HepG2 (cell line): Measurements from ENCODE around the gene HLA-F. TPM values are rescaled to one million over a fixed set of nuclear protein-coding genes. Genes with fewer than 3 reads are reported as not detected.
A peak's percentile ranks its signal among the peaks of the same experiment; 100 is the strongest.

Experiments used
- CAMTA2 ChIP-seq: sonication (generic); formaldehyde crosslinking; IDR thresholded peaks from 2 replicates; pipeline ENCODE4 v1.4.0; 2020; ENCODE audit warnings: mild to moderate bottlenecking, missing genetic modification reagents, borderline replicate concordance
- ELF4 ChIP-seq: sonication (generic); formaldehyde crosslinking; IDR thresholded peaks from 2 replicates; pipeline ENCODE4 v1.5.0; 2020; ENCODE audit warnings: missing genetic modification reagents, mild to moderate bottlenecking, moderate library complexity, borderline replicate concordance
- HES4 ChIP-seq: sonication (generic); formaldehyde crosslinking; IDR thresholded peaks from 2 replicates; pipeline ENCODE4 v1.9.0; 2021; ENCODE audit warnings: mild to moderate bottlenecking, missing genetic modification reagents, borderline replicate concordance
- ZNF224 ChIP-seq: sonication (generic); formaldehyde crosslinking; IDR thresholded peaks from 2 replicates; pipeline ENCODE4 v1.5.0; 2020; ENCODE audit warnings: mild to moderate bottlenecking, missing genetic modification reagents
- ZNF3 ChIP-seq: IDR thresholded peaks from 2 replicates; pipeline ENCODE4 v1.7.0; 2017; ENCODE audit warnings: inconsistent platforms
- ZNF414 ChIP-seq: sonication (generic); formaldehyde crosslinking; IDR thresholded peaks from 2 replicates; pipeline ENCODE4 v1.5.0; 2020; ENCODE audit warnings: missing genetic modification reagents
- ZNF724P ChIP-seq: sonication (generic); formaldehyde crosslinking; IDR thresholded peaks from 2 replicates; pipeline ENCODE4 v1.8.0; 2022; ENCODE audit warnings: missing genetic modification reagents, borderline replicate concordance
- ZNF782 ChIP-seq: sonication (generic); formaldehyde crosslinking; IDR thresholded peaks from 2 replicates; pipeline ENCODE4 v1.4.0; 2020; ENCODE audit warnings: missing genetic modification reagents, mild to moderate bottlenecking, borderline replicate concordance
- polyA plus RNA-seq, 8 experiments: library from polyadenylated mRNA; depleted of rRNA in 3 of 8; stranded (reverse) in 7 of 8; unstranded in 1 of 8; fragments of >200 nt; fragmentation: Illumina TruSeq in 4 of 8; extraction: Trizol in 4 of 8; gene quantifications; 2 replicates each; pipeline versions ENCODE4 v1.2.1 to v1.2.3, GENCODE V29; 2011 to 2016; ENCODE audit warnings: low read depth in 4 of 8, missing spikeins in 1 of 8, mixed read lengths in 1 of 8; ENCODE audit not compliant: insufficient read depth in 1 of 8
- total RNA-seq, 5 experiments: library from RNA; depleted of rRNA; stranded (reverse); fragments of >200 nt; fragmentation: Illumina TruSeq; extraction: Trizol; gene quantifications; 2 replicates each; pipeline ENCODE4 v1.2.3, GENCODE V29; 2016; ENCODE audit warnings: low read depth in 1 of 5
- TF ChIP-seq, protein P1 (sequence below): sonication (generic); formaldehyde crosslinking; IDR thresholded peaks from 2 replicates; pipeline ENCODE4 v1.4.0; 2020; ENCODE audit warnings: missing genetic modification reagents
- TF ChIP-seq, protein P2 (sequence below): sonication (generic); formaldehyde crosslinking; IDR thresholded peaks from 2 replicates; pipeline ENCODE4 v1.5.1; 2020; ENCODE audit warnings: missing genetic modification reagents, mild to moderate bottlenecking, borderline replicate concordance
- TF ChIP-seq, protein P3 (sequence below): sonication (generic); formaldehyde crosslinking; IDR thresholded peaks from 2 replicates; pipeline ENCODE4 v1.5.0; 2020; ENCODE audit warnings: missing genetic modification reagents, mild to moderate bottlenecking, borderline replicate concordance
- TF ChIP-seq, protein P4 (sequence below): sonication (generic); formaldehyde crosslinking; IDR thresholded peaks from 2 replicates; pipeline ENCODE4 v1.4.0; 2020; ENCODE audit warnings: mild to moderate bottlenecking, missing genetic modification reagents

The HLA-F gene
- total and polyA plus RNA-seq, 2 of the 13 experiments (the other 11 are each of a cell fraction or from before 2014, with no cell fraction given) = 6.0 to 6.1 TPM

GRCh38 chr6:29748391-29749307, 25.4 kb downstream of the HLA-F start (continued):
- peak; percentile 50; the same call in 1 of the 2 replicates for TF ChIP-seq ZNF782 (CRISPR knock-in tag)
- TF ChIP-seq, protein P1, sequence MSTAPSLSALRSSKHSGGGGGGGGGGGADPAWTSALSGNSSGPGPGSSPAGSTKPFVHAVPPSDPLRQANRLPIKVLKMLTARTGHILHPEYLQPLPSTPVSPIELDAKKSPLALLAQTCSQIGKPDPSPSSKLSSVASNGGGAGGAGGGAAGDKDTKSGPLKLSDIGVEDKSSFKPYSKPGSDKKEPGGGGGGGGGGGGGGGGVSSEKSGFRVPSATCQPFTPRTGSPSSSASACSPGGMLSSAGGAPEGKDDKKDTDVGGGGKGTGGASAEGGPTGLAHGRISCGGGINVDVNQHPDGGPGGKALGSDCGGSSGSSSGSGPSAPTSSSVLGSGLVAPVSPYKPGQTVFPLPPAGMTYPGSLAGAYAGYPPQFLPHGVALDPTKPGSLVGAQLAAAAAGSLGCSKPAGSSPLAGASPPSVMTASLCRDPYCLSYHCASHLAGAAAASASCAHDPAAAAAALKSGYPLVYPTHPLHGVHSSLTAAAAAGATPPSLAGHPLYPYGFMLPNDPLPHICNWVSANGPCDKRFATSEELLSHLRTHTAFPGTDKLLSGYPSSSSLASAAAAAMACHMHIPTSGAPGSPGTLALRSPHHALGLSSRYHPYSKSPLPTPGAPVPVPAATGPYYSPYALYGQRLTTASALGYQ = peak; percentile 8; the same call in 1 of the 2 replicates
- TF ChIP-seq ELF4 = peak; percentile 38; the same call in 1 of the 2 replicates
- TF ChIP-seq ZNF3 = no peak
- peak; percentile 83 for TF ChIP-seq HES4 (CRISPR knock-in tag)
- peak; percentile 81; the same call in 1 of the 2 replicates for TF ChIP-seq CAMTA2 (CRISPR knock-in tag)
- 0 out of 2 replicates have a peak, but pooled peaks have one; percentile 46 for TF ChIP-seq ZNF224 (CRISPR knock-in tag)
- TF ChIP-seq, protein P2, sequence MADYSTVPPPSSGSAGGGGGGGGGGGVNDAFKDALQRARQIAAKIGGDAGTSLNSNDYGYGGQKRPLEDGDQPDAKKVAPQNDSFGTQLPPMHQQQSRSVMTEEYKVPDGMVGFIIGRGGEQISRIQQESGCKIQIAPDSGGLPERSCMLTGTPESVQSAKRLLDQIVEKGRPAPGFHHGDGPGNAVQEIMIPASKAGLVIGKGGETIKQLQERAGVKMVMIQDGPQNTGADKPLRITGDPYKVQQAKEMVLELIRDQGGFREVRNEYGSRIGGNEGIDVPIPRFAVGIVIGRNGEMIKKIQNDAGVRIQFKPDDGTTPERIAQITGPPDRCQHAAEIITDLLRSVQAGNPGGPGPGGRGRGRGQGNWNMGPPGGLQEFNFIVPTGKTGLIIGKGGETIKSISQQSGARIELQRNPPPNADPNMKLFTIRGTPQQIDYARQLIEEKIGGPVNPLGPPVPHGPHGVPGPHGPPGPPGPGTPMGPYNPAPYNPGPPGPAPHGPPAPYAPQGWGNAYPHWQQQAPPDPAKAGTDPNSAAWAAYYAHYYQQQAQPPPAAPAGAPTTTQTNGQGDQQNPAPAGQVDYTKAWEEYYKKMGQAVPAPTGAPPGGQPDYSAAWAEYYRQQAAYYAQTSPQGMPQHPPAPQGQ = no peak
- peak; percentile 46; the same call in 1 of the 2 replicates for TF ChIP-seq ZNF724P (CRISPR knock-in tag)
- no peak for TF ChIP-seq ZNF414 (CRISPR knock-in tag)
- TF ChIP-seq, protein P3, sequence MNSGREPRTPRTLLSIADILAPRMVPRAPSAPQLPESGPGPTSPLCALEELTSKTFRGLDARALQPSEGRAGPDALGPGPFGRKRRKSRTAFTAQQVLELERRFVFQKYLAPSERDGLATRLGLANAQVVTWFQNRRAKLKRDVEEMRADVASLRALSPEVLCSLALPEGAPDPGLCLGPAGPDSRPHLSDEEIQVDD = peak; percentile 34; the same call in 1 of the 2 replicates
- TF ChIP-seq, protein P4, sequence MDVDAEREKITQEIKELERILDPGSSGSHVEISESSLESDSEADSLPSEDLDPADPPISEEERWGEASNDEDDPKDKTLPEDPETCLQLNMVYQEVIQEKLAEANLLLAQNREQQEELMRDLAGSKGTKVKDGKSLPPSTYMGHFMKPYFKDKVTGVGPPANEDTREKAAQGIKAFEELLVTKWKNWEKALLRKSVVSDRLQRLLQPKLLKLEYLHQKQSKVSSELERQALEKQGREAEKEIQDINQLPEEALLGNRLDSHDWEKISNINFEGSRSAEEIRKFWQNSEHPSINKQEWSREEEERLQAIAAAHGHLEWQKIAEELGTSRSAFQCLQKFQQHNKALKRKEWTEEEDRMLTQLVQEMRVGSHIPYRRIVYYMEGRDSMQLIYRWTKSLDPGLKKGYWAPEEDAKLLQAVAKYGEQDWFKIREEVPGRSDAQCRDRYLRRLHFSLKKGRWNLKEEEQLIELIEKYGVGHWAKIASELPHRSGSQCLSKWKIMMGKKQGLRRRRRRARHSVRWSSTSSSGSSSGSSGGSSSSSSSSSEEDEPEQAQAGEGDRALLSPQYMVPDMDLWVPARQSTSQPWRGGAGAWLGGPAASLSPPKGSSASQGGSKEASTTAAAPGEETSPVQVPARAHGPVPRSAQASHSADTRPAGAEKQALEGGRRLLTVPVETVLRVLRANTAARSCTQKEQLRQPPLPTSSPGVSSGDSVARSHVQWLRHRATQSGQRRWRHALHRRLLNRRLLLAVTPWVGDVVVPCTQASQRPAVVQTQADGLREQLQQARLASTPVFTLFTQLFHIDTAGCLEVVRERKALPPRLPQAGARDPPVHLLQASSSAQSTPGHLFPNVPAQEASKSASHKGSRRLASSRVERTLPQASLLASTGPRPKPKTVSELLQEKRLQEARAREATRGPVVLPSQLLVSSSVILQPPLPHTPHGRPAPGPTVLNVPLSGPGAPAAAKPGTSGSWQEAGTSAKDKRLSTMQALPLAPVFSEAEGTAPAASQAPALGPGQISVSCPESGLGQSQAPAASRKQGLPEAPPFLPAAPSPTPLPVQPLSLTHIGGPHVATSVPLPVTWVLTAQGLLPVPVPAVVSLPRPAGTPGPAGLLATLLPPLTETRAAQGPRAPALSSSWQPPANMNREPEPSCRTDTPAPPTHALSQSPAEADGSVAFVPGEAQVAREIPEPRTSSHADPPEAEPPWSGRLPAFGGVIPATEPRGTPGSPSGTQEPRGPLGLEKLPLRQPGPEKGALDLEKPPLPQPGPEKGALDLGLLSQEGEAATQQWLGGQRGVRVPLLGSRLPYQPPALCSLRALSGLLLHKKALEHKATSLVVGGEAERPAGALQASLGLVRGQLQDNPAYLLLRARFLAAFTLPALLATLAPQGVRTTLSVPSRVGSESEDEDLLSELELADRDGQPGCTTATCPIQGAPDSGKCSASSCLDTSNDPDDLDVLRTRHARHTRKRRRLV (CRISPR knock-in tag) = peak; percentile 59; the same call in 1 of the 2 replicates
